ENCODE data around the gene NPS. TPM values are rescaled to one million over a fixed set of nuclear protein-coding genes. Genes with fewer than 3 reads are reported as not detected.

The NPS gene
- total RNA-seq, 1 donor, result not detected

- Histone ChIP-seq H3K4me1 (ENCODE audit: insufficient read depth, low read length) (peaks cover 7% of the 10 kb centered on the region), H3K27me3 (ENCODE audit: insufficient read depth, low read length) (no peaks in the 10 kb centered on the region), H3K4me3 (ENCODE audit: low read length) (no peak overlapping the region), H3K9me3 (ENCODE audit: low read depth, low read length) (no peaks in the 10 kb centered on the region)
Observed at GRCh38 chr10:127535802-127536515, 13.2 kb upstream of the NPS start.

- H3K4me1 ChIP-seq (ENCODE audit: insufficient read depth, low read length), result peaks cover 7% of the 10 kb centered on the region
- no peak overlapping the region for H3K4me3 ChIP-seq (ENCODE audit: low read length)
- no peaks in the 10 kb centered on the region for H3K27me3 ChIP-seq (ENCODE audit: insufficient read depth, low read length)
- no peaks in the 10 kb centered on the region for H3K9me3 ChIP-seq (ENCODE audit: low read depth, low read length)
Observed at GRCh38 chr10:127536972-127537760, 11.9 kb upstream of the NPS start.

GRCh38 chr10:127537924-127538323, 11.2 kb upstream of the NPS start:
- Histone ChIP-seq H3K4me3 (ENCODE audit: low read length) (no peak overlapping the region), H3K9me3 (ENCODE audit: low read depth, low read length) (no peaks in the 10 kb centered on the region), H3K4me1 (ENCODE audit: insufficient read depth, low read length) (peaks cover 7% of the 10 kb centered on the region), H3K27me3 (ENCODE audit: insufficient read depth, low read length) (no peaks in the 10 kb centered on the region)

GRCh38 chr10:127548022-127548421, 1.1 kb upstream of the NPS start:
- no peak overlapping the region for H3K4me3 ChIP-seq (ENCODE audit: low read length)
- H3K9me3 ChIP-seq (ENCODE audit: low read depth, low read length), result peaks cover 6% of the 10 kb centered on the region
- H3K27me3 ChIP-seq (ENCODE audit: insufficient read depth, low read length), result no peaks in the 10 kb centered on the region
- H3K4me1 ChIP-seq (ENCODE audit: insufficient read depth, low read length), result no peaks in the 10 kb centered on the region

GRCh38 chr10:127550861-127551260, 1.8 kb downstream of the NPS start:
- Histone ChIP-seq H3K4me3 (ENCODE audit: low read length) (no peak overlapping the region), H3K9me3 (ENCODE audit: low read depth, low read length) (no peaks in the 10 kb centered on the region), H3K27me3 (ENCODE audit: insufficient read depth, low read length) (no peaks in the 10 kb centered on the region), H3K4me1 (ENCODE audit: insufficient read depth, low read length) (no peaks in the 10 kb centered on the region)

- no peak overlapping the region for H3K4me3 ChIP-seq (ENCODE audit: low read length)
- H3K27me3 ChIP-seq (ENCODE audit: insufficient read depth, low read length), result no peaks in the 10 kb centered on the region
- no peaks in the 10 kb centered on the region for H3K4me1 ChIP-seq (ENCODE audit: insufficient read depth, low read length)
- H3K9me3 ChIP-seq (ENCODE audit: low read depth, low read length), result no peaks in the 10 kb centered on the region
Observed at GRCh38 chr10:127552446-127552845, 3.3 kb downstream of the NPS start.

- Histone ChIP-seq H3K27me3 (ENCODE audit: insufficient read depth, low read length) (no peaks in the 10 kb centered on the region), H3K4me1 (ENCODE audit: insufficient read depth, low read length) (no peaks in the 10 kb centered on the region), H3K4me3 (ENCODE audit: low read length) (no peak overlapping the region), H3K9me3 (ENCODE audit: low read depth, low read length) (no peaks in the 10 kb centered on the region)
Observed at GRCh38 chr10:127553417-127553816, 4.3 kb downstream of the NPS start.

- no peaks in the 10 kb centered on the region for H3K4me1 ChIP-seq (ENCODE audit: insufficient read depth, low read length)
Observed at GRCh38 chr10:127556916-127557315, 7.8 kb downstream of the NPS start.

GRCh38 chr10:127561647-127562046, 12.5 kb downstream of the NPS start:
- Histone ChIP-seq H3K27me3 (ENCODE audit: insufficient read depth, low read length) (no peaks in the 10 kb centered on the region), H3K9me3 (ENCODE audit: low read depth, low read length) (no peaks in the 10 kb centered on the region), H3K4me1 (ENCODE audit: insufficient read depth, low read length) (no peaks in the 10 kb centered on the region), H3K4me3 (ENCODE audit: low read length) (no peak overlapping the region)

More at GRCh38 chr10:127556916-127557315, 7.8 kb downstream of the NPS start:
- no peaks in the 10 kb centered on the region for H3K27me3 ChIP-seq (ENCODE audit: insufficient read depth, low read length)
- no peak overlapping the region for H3K4me3 ChIP-seq (ENCODE audit: low read length)
- H3K9me3 ChIP-seq (ENCODE audit: low read depth, low read length), result no peaks in the 10 kb centered on the region

- H3K27me3 ChIP-seq (ENCODE audit: insufficient read depth, low read length), result no peaks in the 10 kb centered on the region
- no peaks in the 10 kb centered on the region for H3K9me3 ChIP-seq (ENCODE audit: low read depth, low read length)
- no peaks in the 10 kb centered on the region for H3K4me1 ChIP-seq (ENCODE audit: insufficient read depth, low read length)
- H3K4me3 ChIP-seq (ENCODE audit: low read length), result no peak overlapping the region
Observed at GRCh38 chr10:127563718-127564553, 14.8 kb downstream of the NPS start.

- Histone ChIP-seq H3K4me3 (ENCODE audit: low read length) (no peak overlapping the region), H3K4me1 (ENCODE audit: insufficient read depth, low read length) (no peaks in the 10 kb centered on the region), H3K27me3 (ENCODE audit: insufficient read depth, low read length) (no peaks in the 10 kb centered on the region), H3K9me3 (ENCODE audit: low read depth, low read length) (no peaks in the 10 kb centered on the region)
Observed at GRCh38 chr10:127564644-127565043, 15.5 kb downstream of the NPS start.

GRCh38 chr10:127565583-127565982, 16.5 kb downstream of the NPS start:
- H3K4me3 ChIP-seq (ENCODE audit: low read length), result no peak overlapping the region
- no peaks in the 10 kb centered on the region for H3K9me3 ChIP-seq (ENCODE audit: low read depth, low read length)
- H3K27me3 ChIP-seq (ENCODE audit: insufficient read depth, low read length), result no peaks in the 10 kb centered on the region
- no peaks in the 10 kb centered on the region for H3K4me1 ChIP-seq (ENCODE audit: insufficient read depth, low read length)

- Histone ChIP-seq H3K4me3 (ENCODE audit: low read length) (no peak overlapping the region), H3K4me1 (ENCODE audit: insufficient read depth, low read length) (no peaks in the 10 kb centered on the region), H3K27me3 (ENCODE audit: insufficient read depth, low read length) (no peaks in the 10 kb centered on the region), H3K9me3 (ENCODE audit: low read depth, low read length) (no peaks in the 10 kb centered on the region)
Observed at GRCh38 chr10:127569210-127569609, 20.1 kb downstream of the NPS start.

GRCh38 chr10:127570036-127570435, 20.9 kb downstream of the NPS start:
- Histone ChIP-seq H3K4me3 (ENCODE audit: low read length) (no peak overlapping the region), H3K9me3 (ENCODE audit: low read depth, low read length) (no peaks in the 10 kb centered on the region), H3K27me3 (ENCODE audit: insufficient read depth, low read length) (no peaks in the 10 kb centered on the region), H3K4me1 (ENCODE audit: insufficient read depth, low read length) (no peaks in the 10 kb centered on the region)

- no peak overlapping the region for H3K4me3 ChIP-seq (ENCODE audit: low read length)
- H3K27me3 ChIP-seq (ENCODE audit: insufficient read depth, low read length), result no peaks in the 10 kb centered on the region
- H3K4me1 ChIP-seq (ENCODE audit: insufficient read depth, low read length), result no peaks in the 10 kb centered on the region
- H3K9me3 ChIP-seq (ENCODE audit: low read depth, low read length), result no peaks in the 10 kb centered on the region
Observed at GRCh38 chr10:127571386-127571785, 22.3 kb downstream of the NPS start.

All from mononuclear cell (primary cell).